Smooth muscle cell (in vitro differentiated cells): ENCODE results near the gene IL18R1. TPM values are rescaled to one million over a fixed set of nuclear protein-coding genes. Genes with fewer than 3 reads are reported as not detected.

Source experiments
- DNase-seq: peaks from one replicate; lab custom pipeline; 2025; ENCODE audit not compliant: unreplicated experiment; lab: John Stamatoyannopoulos, UW
- H2AFZ ChIP-seq: fragments of 200-600 bp; sonication (generic); 2 replicates; pipeline ENCODE4 v1.6.0; 2016; ENCODE audit warnings: antibody characterized with exemption, low read depth, mild to moderate bottlenecking
- H3F3A ChIP-seq: fragments of 200-600 bp; sonication (generic); 2 replicates; pipeline ENCODE4 v1.6.0; 2017; ENCODE audit warnings: antibody characterized with exemption, low read depth
- H3K27ac ChIP-seq: fragments of 200-600 bp; sonication (generic); 2 replicates; pipeline ENCODE4 v1.5.1; 2016; ENCODE audit warnings: low read depth, mild to moderate bottlenecking
- H3K27me3 ChIP-seq: fragments of 200-600 bp; sonication (generic); 2 replicates; pipeline ENCODE4 v1.6.1; 2016; ENCODE audit warnings: low read depth, mild to moderate bottlenecking
- H3K36me3 ChIP-seq: fragments of 200-600 bp; sonication (generic); 2 replicates; pipeline ENCODE4 v1.5.1; 2016; ENCODE audit warnings: low read depth
- H3K4me1 ChIP-seq: fragments of 200-600 bp; sonication (generic); 2 replicates; pipeline ENCODE4 v1.5.1; 2016; ENCODE audit warnings: low read depth
- H3K4me2 ChIP-seq: fragments of 200-600 bp; sonication (generic); 2 replicates; pipeline ENCODE4 v1.6.0; 2016; ENCODE audit warnings: mild to moderate bottlenecking
- H3K4me3 ChIP-seq: fragments of 200-600 bp; sonication (generic); 2 replicates; pipeline ENCODE4 v1.5.1; 2016; ENCODE audit warnings: mild to moderate bottlenecking
- H3K79me2 ChIP-seq: fragments of 200-600 bp; sonication (generic); 2 replicates; pipeline ENCODE4 v1.6.0; 2016; ENCODE audit warnings: low read depth, mild to moderate bottlenecking
- H3K9ac ChIP-seq: fragments of 200-600 bp; sonication (generic); 2 replicates; pipeline ENCODE4 v1.6.0; 2016; ENCODE audit warnings: low read depth
- H3K9me3 ChIP-seq: fragments of 200-600 bp; sonication (generic); replicated peaks from 2 replicates; pipeline ENCODE4 v1.5.1; 2016; ENCODE audit warnings: low read depth
- H4K20me1 ChIP-seq: fragments of 200-600 bp; sonication (generic); 2 replicates; pipeline ENCODE4 v1.6.0; 2016; ENCODE audit warnings: low read depth
- CTCF ChIP-seq: fragments of 200-600 bp; sonication (generic); IDR thresholded peaks from 2 replicates; pipeline ENCODE4 v1.5.1; 2017; ENCODE audit warnings: borderline replicate concordance, mild to moderate bottlenecking, antibody characterized with exemption; ENCODE audit not compliant: insufficient read depth, poor library complexity, severe bottlenecking
- WGBS: methylation state at CpG from one replicate; pipeline ENCODE4 v1.1.7; 2016; ENCODE audit warnings: low lambda C conversion rate; 5-methylcytosine and 5-hydroxymethylcytosine counted together
- polyA plus RNA-seq: library from polyadenylated mRNA; unstranded; fragments of >200 nt; fragmentation: Nextera tagmentation; extraction: Ambion mirVana; gene quantifications from 2 replicates; pipeline ENCODE4 v1.2.1, GENCODE V29; 2016
- total RNA-seq: library from RNA; depleted of rRNA; stranded (reverse); fragments of >200 nt; gene quantifications from 2 replicates; pipeline ENCODE4 v1.2.3, GENCODE V29; 2014

The IL18R1 gene
- total and polyA plus RNA-seq, 2 experiments from 2014 or later: 2.2 to 2.5 TPM

GRCh38 chr2:102397209-102397608 lies 41.6 kb downstream of the IL18R1 start:
- no peak overlapping the region for H2AFZ ChIP-seq
- H3F3A ChIP-seq: no peaks in the 10 kb centered on the region
- no peak overlapping the region for H3K27ac ChIP-seq
- WGBS: 68% methylated on average over 6 of the region's 6 CpGs
- H3K79me2 ChIP-seq: no peaks in the 10 kb centered on the region
- H3K9me3 ChIP-seq: no peaks in the 10 kb centered on the region
- DNase-seq: no peak
- no peaks in the 10 kb centered on the region for H3K4me1 ChIP-seq
- no peak for TF ChIP-seq CTCF
- no peaks in the 10 kb centered on the region for H4K20me1 ChIP-seq
- no peak overlapping the region for H3K9ac ChIP-seq
- no peaks in the 10 kb centered on the region for H3K27me3 ChIP-seq
- H3K4me3 ChIP-seq: no peak overlapping the region
- no peak overlapping the region for H3K4me2 ChIP-seq
- H3K36me3 ChIP-seq: no peaks in the 10 kb centered on the region

- TF ChIP-seq CTCF: no peak
- Histone ChIP-seq H3K36me3 (no peaks in the 10 kb centered on the region), H3K4me1 (no peaks in the 10 kb centered on the region), H3F3A (no peaks in the 10 kb centered on the region), H3K9ac (no peak overlapping the region), H3K4me2 (no peak overlapping the region), H3K27ac (no peak overlapping the region), H2AFZ (no peak overlapping the region), H3K4me3 (no peak overlapping the region), H3K9me3 (no peaks in the 10 kb centered on the region), H4K20me1 (no peaks in the 10 kb centered on the region), H3K27me3 (no peaks in the 10 kb centered on the region), H3K79me2 (no peaks in the 10 kb centered on the region)
- DNase-seq: no peak
- WGBS: 83% methylated on average over 7 of the region's 7 CpGs
These were observed 44.0 kb downstream of the IL18R1 start for GRCh38 chr2:102399499-102400141.

- no peaks in the 10 kb centered on the region for H3K27me3 ChIP-seq
- H3K4me1 ChIP-seq: no peaks in the 10 kb centered on the region
- H3K79me2 ChIP-seq: no peaks in the 10 kb centered on the region
- no peak overlapping the region for H2AFZ ChIP-seq
- H3K36me3 ChIP-seq: no peaks in the 10 kb centered on the region
- DNase-seq: no peak
- no peaks in the 10 kb centered on the region for H4K20me1 ChIP-seq
- H3K4me2 ChIP-seq: no peak overlapping the region
- no peak overlapping the region for H3K27ac ChIP-seq
- no peaks in the 10 kb centered on the region for H3K9me3 ChIP-seq
- no peak overlapping the region for H3K9ac ChIP-seq
- no peak overlapping the region for H3K4me3 ChIP-seq
- no peak for TF ChIP-seq CTCF
- H3F3A ChIP-seq: no peaks in the 10 kb centered on the region
These were observed 45.9 kb downstream of the IL18R1 start for GRCh38 chr2:102401456-102401855.

GRCh38 chr2:102401865-102402264 lies 46.3 kb downstream of the IL18R1 start:
- H3K36me3 ChIP-seq: no peaks in the 10 kb centered on the region
- DNase-seq: no peak
- H3K9me3 ChIP-seq: no peaks in the 10 kb centered on the region
- H3K9ac ChIP-seq: no peak overlapping the region
- H3K4me2 ChIP-seq: no peak overlapping the region
- 91% methylated on average over 2 of the region's 2 CpGs for WGBS
- no peaks in the 10 kb centered on the region for H3F3A ChIP-seq
- no peak overlapping the region for H3K4me3 ChIP-seq
- no peak overlapping the region for H3K27ac ChIP-seq
- H4K20me1 ChIP-seq: no peaks in the 10 kb centered on the region
- H3K4me1 ChIP-seq: no peaks in the 10 kb centered on the region
- H2AFZ ChIP-seq: no peak overlapping the region
- H3K27me3 ChIP-seq: no peaks in the 10 kb centered on the region
- no peaks in the 10 kb centered on the region for H3K79me2 ChIP-seq
- TF ChIP-seq CTCF: no peak
